DOHH2 (cell line): ENCODE measurements around the gene RBM5.
A peak's percentile ranks its signal among the peaks of the same experiment; 100 is the strongest.

Experiments
- H3F3A ChIP-seq: fragments of 200-600 bp; sonication (generic), shearing (Covaris generic); 2 replicates; pipeline ENCODE4 v1.6.0; 2016; ENCODE audit warnings: antibody characterized with exemption, mild to moderate bottlenecking; ENCODE audit not compliant: control insufficient read depth, insufficient read depth
- H3K27ac ChIP-seq: fragments of 200-600 bp; sonication (generic); 2 replicates; pipeline ENCODE4 v1.5.1; 2014; ENCODE audit warnings: low read depth, mild to moderate bottlenecking, low read length, moderate library complexity
- H3K27me3 ChIP-seq: fragments of 200-600 bp; sonication (generic); 2 replicates; pipeline ENCODE4 v1.6.1; 2014; ENCODE audit warnings: mild to moderate bottlenecking, low read length, mixed read lengths; ENCODE audit not compliant: control insufficient read depth
- H3K36me3 ChIP-seq: fragments of 200-600 bp; sonication (generic); 2 replicates; pipeline ENCODE4 v1.6.1; 2014; ENCODE audit warnings: mild to moderate bottlenecking, low read length, moderate library complexity, mixed read lengths; ENCODE audit not compliant: control insufficient read depth
- H3K4me1 ChIP-seq: fragments of 200-600 bp; sonication (generic); 2 replicates; pipeline ENCODE4 v1.6.1; 2014; ENCODE audit warnings: mild to moderate bottlenecking, low read length, mixed read lengths; ENCODE audit not compliant: control insufficient read depth
- H3K4me2 ChIP-seq: fragments of 200-600 bp; sonication (generic); 2 replicates; pipeline ENCODE4 v1.6.0; 2014; ENCODE audit warnings: mild to moderate bottlenecking, low read length, moderate library complexity
- H3K4me3 ChIP-seq: fragments of 200-600 bp; sonication (generic); 2 replicates; pipeline ENCODE4 v1.5.1; 2014; ENCODE audit warnings: mild to moderate bottlenecking, low read length, mixed read lengths
- H3K79me2 ChIP-seq: fragments of 200-600 bp; sonication (generic); 2 replicates; pipeline ENCODE4 v1.6.1; 2014; ENCODE audit warnings: mild to moderate bottlenecking, low read length, mixed read lengths; ENCODE audit not compliant: control insufficient read depth
- H3K9me2 ChIP-seq: fragments of 200-600 bp; sonication (generic); replicated peaks from 2 replicates; pipeline ENCODE4 v1.6.1; 2014; ENCODE audit warnings: mild to moderate bottlenecking, low read length, mixed read lengths; ENCODE audit not compliant: control insufficient read depth
- H3K9me3 ChIP-seq: fragments of 200-600 bp; sonication (generic); 2 replicates; pipeline ENCODE4 v1.6.1; 2014; ENCODE audit warnings: antibody characterized with exemption, low read length, mixed read lengths; ENCODE audit not compliant: control insufficient read depth, insufficient read depth
- H4K20me1 ChIP-seq: fragments of 200-600 bp; sonication (generic); 2 replicates; pipeline ENCODE4 v1.6.0; 2014; ENCODE audit warnings: low read depth, mild to moderate bottlenecking, antibody characterized with exemption, low read length, moderate library complexity; ENCODE audit not compliant: control insufficient read depth, insufficient read depth
- CTCF ChIP-seq: fragments of 200-600 bp; sonication (generic); IDR thresholded peaks from one replicate; pipeline ENCODE4 v1.5.1; 2014; ENCODE audit warnings: antibody characterized with exemption, mild to moderate bottlenecking, low read depth, low read length; ENCODE audit not compliant: poor library complexity, severe bottlenecking
- EZH2phosphoT487 ChIP-seq: fragments of 200-600 bp; sonication (generic); IDR thresholded peaks from 2 replicates; pipeline ENCODE4 v1.6.1; 2017; ENCODE audit warnings: borderline replicate concordance, mild to moderate bottlenecking, antibody characterized with exemption, low read length, moderate library complexity, mixed read lengths

Gene RBM5

GRCh38 chr3:50090984-50091383 is 2.3 kb downstream of the RBM5 start:
- Histone ChIP-seq H3K27me3 (no peaks in the 10 kb centered on the region), H3K36me3 (peaks cover 69% of the 10 kb centered on the region), H3K9me2 (no peaks in the 10 kb centered on the region), H3K4me1 (peaks cover 24% of the 10 kb centered on the region), H3K27ac (0 out of 2 replicates have a peak overlapping the region, but pooled peaks have one; percentile 74), H3F3A (peaks cover 8% of the 10 kb centered on the region), H3K4me2 (peak overlapping the region; percentile 85), H4K20me1 (peaks cover 25% of the 10 kb centered on the region), H3K79me2 (peaks cover 70% of the 10 kb centered on the region), H3K4me3 (peak overlapping the region; percentile 98), H3K9me3 (no peaks in the 10 kb centered on the region)
- TF ChIP-seq CTCF = no peak
- TF ChIP-seq EZH2phosphoT487 = no peak

GRCh38 chr3:50095352-50095998 is 6.8 kb downstream of the RBM5 start:
- Histone ChIP-seq H3K27ac (no peak overlapping the region), H3K36me3 (peaks cover 94% of the 10 kb centered on the region), H3K27me3 (no peaks in the 10 kb centered on the region), H3K79me2 (peaks cover 64% of the 10 kb centered on the region), H3K4me2 (no peak overlapping the region), H3F3A (peaks cover 4% of the 10 kb centered on the region; the same call in 1 of the 2 replicates), H4K20me1 (peaks cover 21% of the 10 kb centered on the region), H3K4me3 (no peak overlapping the region), H3K4me1 (peaks cover 10% of the 10 kb centered on the region), H3K9me2 (no peaks in the 10 kb centered on the region), H3K9me3 (no peaks in the 10 kb centered on the region)
- TF ChIP-seq CTCF (no peak), EZH2phosphoT487 (no peak)

GRCh38 chr3:50100386-50100785 is 11.7 kb downstream of the RBM5 start:
- Histone ChIP-seq H3K27ac (no peak overlapping the region), H3K4me2 (no peak overlapping the region), H3K36me3 (peaks cover 98% of the 10 kb centered on the region), H3K4me3 (no peak overlapping the region), H3F3A (peaks cover 10% of the 10 kb centered on the region; the same call in 1 of the 2 replicates), H4K20me1 (peaks cover 16% of the 10 kb centered on the region), H3K27me3 (no peaks in the 10 kb centered on the region), H3K9me3 (no peaks in the 10 kb centered on the region), H3K4me1 (no peaks in the 10 kb centered on the region), H3K79me2 (peaks cover 29% of the 10 kb centered on the region), H3K9me2 (no peaks in the 10 kb centered on the region)
- no peak for TF ChIP-seq CTCF
- TF ChIP-seq EZH2phosphoT487 = no peak
